A204.1 (cell line): ENCODE data around the gene DEPDC4.
"Not testable (repeated sequence)": the region's sequence is repeated elsewhere in the genome, so short reads cannot be mapped to it uniquely, and the experiment has no call there.

Source experiments
- FAIRE-seq: peaks from 2 replicates; lab custom pipeline; 2012; peaks lifted over from hg19 to GRCh38; lab: Jason Lieb, UNC

Gene DEPDC4

GRCh38 chr12:100266835-100267602, at the start of gene DEPDC4, which contains the start of gene SCYL2:
DEPDC4 (minus strand) TSS chr12:100267079; CDS start chr12:100267076, 3 bp downstream.
SCYL2 (plus strand) TSS chr12:100267177; CDS start chr12:100282971, 15,794 bp downstream.
- peak; percentile 62 for FAIRE-seq

GRCh38 chr12:100311317-100311716, 44.4 kb upstream of the DEPDC4 start:
- FAIRE-seq: no peak

GRCh38 chr12:100308138-100308537, 41.3 kb upstream of the DEPDC4 start:
- not testable (repeated sequence) for FAIRE-seq

- FAIRE-seq: not testable (repeated sequence)
Observed at GRCh38 chr12:100304334-100304733, 37.5 kb upstream of the DEPDC4 start.

- FAIRE-seq: no peak
Observed at GRCh38 chr12:100303831-100304230, 37.0 kb upstream of the DEPDC4 start.

GRCh38 chr12:100302081-100302480, 35.2 kb upstream of the DEPDC4 start:
- FAIRE-seq: no peak

GRCh38 chr12:100295764-100296555, 29.1 kb upstream of the DEPDC4 start:
- FAIRE-seq: no peak

- FAIRE-seq: not testable (repeated sequence)
Observed at GRCh38 chr12:100294366-100294765, 27.5 kb upstream of the DEPDC4 start.

- FAIRE-seq: no peak
Observed at GRCh38 chr12:100293017-100293416, 26.1 kb upstream of the DEPDC4 start.

GRCh38 chr12:100290016-100290415, 23.1 kb upstream of the DEPDC4 start:
- no peak for FAIRE-seq

GRCh38 chr12:100289038-100289437, 22.2 kb upstream of the DEPDC4 start:
- no peak for FAIRE-seq

- FAIRE-seq: not testable (repeated sequence)
Observed at GRCh38 chr12:100284556-100284955, 17.7 kb upstream of the DEPDC4 start.

- FAIRE-seq: no peak
Observed at GRCh38 chr12:100279607-100280244, 12.8 kb upstream of the DEPDC4 start.

GRCh38 chr12:100279159-100279558, 12.3 kb upstream of the DEPDC4 start:
- no peak for FAIRE-seq

- FAIRE-seq: no peak
Observed at GRCh38 chr12:100274291-100274690, 7.4 kb upstream of the DEPDC4 start.

- no peak for FAIRE-seq
Observed at GRCh38 chr12:100273782-100274181, 6.9 kb upstream of the DEPDC4 start.

GRCh38 chr12:100268835-100269564, 2.1 kb upstream of the DEPDC4 start:
- no peak for FAIRE-seq

GRCh38 chr12:100267603-100268281, 863 bp upstream of the DEPDC4 start:
- no peak for FAIRE-seq

GRCh38 chr12:100266585-100266834, 369 bp downstream of the DEPDC4 start:
- FAIRE-seq: no peak

- FAIRE-seq: no peak
Observed at GRCh38 chr12:100265732-100266584, 921 bp downstream of the DEPDC4 start.

GRCh38 chr12:100265107-100265506, 1.8 kb downstream of the DEPDC4 start:
- not testable (repeated sequence) for FAIRE-seq
